RWPE1 (cell line): Measurements from ENCODE around the gene CDK6.

Source experiments
- CTCF ChIA-PET: fragments of 350-600 bp; sonication (Branson Sonifier 250); formaldehyde crosslinking; extraction: SDS; loops from one replicate; lab custom pipeline; 2021; lab: Yijun Ruan, JAX
- POLR2A ChIA-PET: fragments of 400-600 bp; formaldehyde crosslinking; extraction: SDS; loops from one replicate; lab custom pipeline; 2020; ENCODE audit warnings: antibody characterized with exemption; ENCODE audit not compliant: low non-redundant PET; lab: Yijun Ruan, JAX
- DNase-seq: peaks from one replicate; pipeline ENCODE4 v3.0.0; 2012; ENCODE audit warnings: low spot score
- H3K27ac ChIP-seq: fragments of 450-650 bp; 2 replicates; pipeline ENCODE4 v1.5.1; 2017
- CTCF ChIP-seq: fragments of 450-650 bp; conservative IDR thresholded peaks from 2 replicates; pipeline ENCODE4 v1.5.1; 2017; ENCODE audit warnings: low read depth, mild to moderate bottlenecking

The CDK6 gene

DNA sequence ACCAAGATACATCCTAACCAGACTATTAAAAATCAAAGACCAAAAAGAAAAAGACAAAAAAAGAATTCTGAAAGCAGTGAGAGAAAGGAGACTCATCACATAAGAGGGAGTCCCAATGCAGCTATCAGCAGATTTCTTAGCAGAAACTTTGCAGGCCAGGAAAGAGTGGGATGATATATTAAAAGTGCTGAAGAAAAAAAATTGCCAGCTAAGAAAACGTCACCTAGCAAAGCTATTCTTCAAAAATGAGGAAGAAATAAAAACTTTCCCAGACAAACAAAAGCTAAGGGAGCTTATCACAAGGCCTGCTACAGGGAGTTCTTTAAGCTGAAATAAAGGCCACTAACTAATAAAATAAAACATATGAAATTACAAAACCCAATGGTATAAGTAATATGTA lies 40.5 kb upstream of the CDK6 start:
- POLR2A ChIA-PET: no interaction called here
- no peak for TF ChIP-seq CTCF
- DNase-seq: no peak
- CTCF ChIA-PET: interaction anchor here (0.6 kb wide), 1 partner anchor 43 kb away, joined by 3 read pairs; no protein-coding TSS in a partner anchor
- H3K27ac ChIP-seq: no peak overlapping the region

DNA sequence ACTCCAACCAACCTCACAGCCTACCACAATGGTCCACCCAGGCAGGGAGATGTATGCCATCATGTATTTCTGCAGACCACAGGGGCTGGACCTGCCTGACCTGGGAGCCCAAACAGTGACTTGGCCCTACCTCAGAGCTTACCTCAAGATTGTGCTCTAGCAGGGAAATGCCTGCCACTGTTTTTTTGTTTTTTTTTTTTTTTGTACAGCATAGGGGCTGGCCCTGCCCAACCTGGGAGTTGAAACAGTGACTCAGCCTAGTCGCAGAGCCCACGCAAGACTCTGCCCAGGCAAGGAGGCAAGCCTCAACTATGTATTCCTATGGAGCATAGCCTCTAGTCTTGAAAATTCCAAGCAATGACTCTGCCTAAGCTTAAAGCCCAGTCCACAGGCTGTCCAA lies 39.3 kb upstream of the CDK6 start:
- POLR2A ChIA-PET: no interaction called here
- TF ChIP-seq CTCF: no peak
- DNase-seq: peak; percentile 79
- CTCF ChIA-PET: no interaction called here
- H3K27ac ChIP-seq: peak overlapping the region; percentile 60

DNA sequence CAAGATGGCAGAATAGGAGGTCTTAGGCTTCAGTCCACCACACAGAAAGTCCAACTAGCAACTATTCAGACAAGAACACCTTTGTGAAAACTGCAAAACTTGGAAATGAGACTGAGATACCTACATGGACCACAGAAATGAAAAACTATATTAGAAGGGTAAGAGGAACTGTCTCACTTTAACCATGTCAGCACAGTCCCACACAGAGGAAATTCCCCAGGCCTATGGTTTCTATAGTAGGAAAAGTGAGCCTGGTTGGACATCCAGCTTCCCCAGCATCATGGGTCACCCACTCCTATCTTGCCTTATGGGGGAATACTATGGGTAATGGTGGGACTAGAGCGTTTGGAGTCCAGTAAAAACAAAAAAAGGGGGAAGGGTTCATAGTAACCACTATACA lies 38.8 kb upstream of the CDK6 start:
- CTCF ChIA-PET: interaction anchor here (0.5 kb wide), 1 partner anchor 14 kb away, joined by 3 read pairs; no protein-coding TSS in a partner anchor
- TF ChIP-seq CTCF: no peak
- POLR2A ChIA-PET: no interaction called here
- no peak for DNase-seq
- H3K27ac ChIP-seq: peak overlapping the region; percentile 60

- DNase-seq: no peak
- POLR2A ChIA-PET: no interaction called here
- CTCF ChIA-PET: interaction anchor here (0.5 to 0.6 kb wide), 2 partner anchors 15 to 230 kb away, joined by 3 to 12 read pairs; no protein-coding TSS in a partner anchor
- no peak for TF ChIP-seq CTCF
- H3K27ac ChIP-seq: no peak overlapping the region
These were observed 38.2 kb upstream of the CDK6 start for GRCh38 chr7:92874567-92874966.

DNA sequence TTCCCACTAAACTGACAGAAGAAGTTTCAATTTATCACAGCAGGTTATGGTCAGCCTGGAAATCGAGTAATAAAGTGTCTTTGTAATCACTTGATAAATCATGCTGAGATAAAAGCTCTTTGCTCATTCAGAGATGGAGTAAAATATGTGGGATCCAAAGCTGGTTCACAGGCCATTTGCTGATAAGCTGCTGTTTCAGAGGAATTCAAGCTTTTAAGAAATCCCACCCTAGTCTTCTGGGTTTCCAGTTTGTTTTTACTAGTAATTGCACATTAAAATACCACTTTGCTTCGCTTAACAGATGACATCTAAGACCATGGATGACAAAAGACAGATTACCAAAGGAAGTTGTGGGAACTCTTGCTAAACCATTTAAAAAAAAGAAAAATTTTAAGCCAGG lies 37.4 kb upstream of the CDK6 start:
- CTCF ChIA-PET: interaction anchor here (0.6 kb wide), 1 partner anchor 114 kb away, joined by 3 read pairs; no protein-coding TSS in a partner anchor
- no peak for TF ChIP-seq CTCF

GRCh38 chr7:92872701-92873100 lies 36.3 kb upstream of the CDK6 start:
- POLR2A ChIA-PET: no interaction called here
- CTCF ChIA-PET: no interaction called here
- H3K27ac ChIP-seq: no peak overlapping the region; the same call in 1 of the 2 replicates
- no peak for TF ChIP-seq CTCF
- no peak for DNase-seq

More for the DNA sequence above, 37.4 kb upstream of the CDK6 start:
- POLR2A ChIA-PET: no interaction called here
- H3K27ac ChIP-seq: no peak overlapping the region
- DNase-seq: no peak
